ENCODE results near the gene PNMA1. TPM values are rescaled to one million over a fixed set of nuclear protein-coding genes. Genes with fewer than 3 reads are reported as not detected.

The PNMA1 gene
- total RNA-seq, 1 donor from 2014 or later, result 32.7 TPM

DNA sequence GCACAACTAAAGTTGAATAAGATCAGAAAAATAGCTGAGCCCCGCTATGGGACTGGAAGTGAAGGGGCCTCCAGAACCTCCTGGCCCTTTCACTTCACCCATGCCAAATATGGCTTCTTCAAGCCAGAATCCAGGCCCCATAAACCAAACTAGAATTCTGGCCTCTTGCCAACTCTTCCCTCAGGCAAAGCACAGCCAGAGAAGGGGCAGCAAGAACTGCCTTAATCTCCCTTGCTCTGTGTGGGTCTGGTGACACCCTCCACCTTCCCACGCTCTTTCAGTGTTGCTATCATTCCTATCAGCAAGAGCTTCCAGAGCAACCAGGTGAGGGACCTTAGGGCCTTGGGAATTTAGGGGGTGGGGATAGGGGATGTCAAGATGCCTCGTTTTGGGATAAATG, 3.1 kb upstream of the PNMA1 start:
- H3K27ac Mint-ChIP-seq (ENCODE audit: unreplicated experiment), result no peak overlapping the region
- TF ChIP-seq, protein P1, sequence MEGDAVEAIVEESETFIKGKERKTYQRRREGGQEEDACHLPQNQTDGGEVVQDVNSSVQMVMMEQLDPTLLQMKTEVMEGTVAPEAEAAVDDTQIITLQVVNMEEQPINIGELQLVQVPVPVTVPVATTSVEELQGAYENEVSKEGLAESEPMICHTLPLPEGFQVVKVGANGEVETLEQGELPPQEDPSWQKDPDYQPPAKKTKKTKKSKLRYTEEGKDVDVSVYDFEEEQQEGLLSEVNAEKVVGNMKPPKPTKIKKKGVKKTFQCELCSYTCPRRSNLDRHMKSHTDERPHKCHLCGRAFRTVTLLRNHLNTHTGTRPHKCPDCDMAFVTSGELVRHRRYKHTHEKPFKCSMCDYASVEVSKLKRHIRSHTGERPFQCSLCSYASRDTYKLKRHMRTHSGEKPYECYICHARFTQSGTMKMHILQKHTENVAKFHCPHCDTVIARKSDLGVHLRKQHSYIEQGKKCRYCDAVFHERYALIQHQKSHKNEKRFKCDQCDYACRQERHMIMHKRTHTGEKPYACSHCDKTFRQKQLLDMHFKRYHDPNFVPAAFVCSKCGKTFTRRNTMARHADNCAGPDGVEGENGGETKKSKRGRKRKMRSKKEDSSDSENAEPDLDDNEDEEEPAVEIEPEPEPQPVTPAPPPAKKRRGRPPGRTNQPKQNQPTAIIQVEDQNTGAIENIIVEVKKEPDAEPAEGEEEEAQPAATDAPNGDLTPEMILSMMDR (IDR thresholded peaks at IDR 0.05; ENCODE audit: unreplicated experiment), result no peak
- no peak for DNase-seq (ENCODE audit: low spot score)
- H3K4me1 Mint-ChIP-seq (ENCODE audit: unreplicated experiment), result peaks cover 29% of the 10 kb centered on the region
- H3K27me3 Mint-ChIP-seq (ENCODE audit: unreplicated experiment), result peaks cover 20% of the 10 kb centered on the region
- H3K36me3 Mint-ChIP-seq (ENCODE audit: low read depth, unreplicated experiment), result peaks cover 32% of the 10 kb centered on the region
- H3K4me3 Mint-ChIP-seq (ENCODE audit: unreplicated experiment), result no peak overlapping the region
- no peaks in the 10 kb centered on the region for H3K9me3 Mint-ChIP-seq (ENCODE audit: unreplicated experiment)

DNA sequence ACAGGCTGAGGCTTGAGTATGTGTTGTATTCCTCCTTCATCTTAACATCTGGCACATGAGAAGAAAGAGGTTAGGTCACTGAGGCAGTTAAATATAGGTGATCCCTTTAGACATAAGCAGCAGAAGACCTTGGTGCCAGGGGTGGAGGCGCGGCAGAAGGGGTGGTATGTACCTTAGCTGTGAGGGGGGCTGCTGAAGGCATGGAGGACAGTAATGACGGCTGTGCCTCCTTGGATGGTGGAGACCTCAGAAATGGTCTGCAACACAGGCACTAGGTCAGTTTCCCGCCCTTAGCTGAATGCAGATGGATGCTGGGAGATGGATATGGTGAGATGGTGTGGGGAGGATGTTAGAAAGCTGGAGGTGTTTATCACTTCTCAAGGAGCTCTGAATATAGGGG, 1.5 kb upstream of the PNMA1 start:
- DNase-seq (ENCODE audit: low spot score), result no peak
- H3K9me3 Mint-ChIP-seq (ENCODE audit: unreplicated experiment), result no peaks in the 10 kb centered on the region
- H3K4me3 Mint-ChIP-seq (ENCODE audit: unreplicated experiment), result no peak overlapping the region
- H3K27ac Mint-ChIP-seq (ENCODE audit: unreplicated experiment), result no peak overlapping the region
- H3K27me3 Mint-ChIP-seq (ENCODE audit: unreplicated experiment), result peaks cover 21% of the 10 kb centered on the region
- H3K36me3 Mint-ChIP-seq (ENCODE audit: low read depth, unreplicated experiment), result peaks cover 26% of the 10 kb centered on the region
- TF ChIP-seq, protein P1 (IDR thresholded peaks at IDR 0.05; ENCODE audit: unreplicated experiment), result no peak
- peaks cover 33% of the 10 kb centered on the region for H3K4me1 Mint-ChIP-seq (ENCODE audit: unreplicated experiment)

DNA sequence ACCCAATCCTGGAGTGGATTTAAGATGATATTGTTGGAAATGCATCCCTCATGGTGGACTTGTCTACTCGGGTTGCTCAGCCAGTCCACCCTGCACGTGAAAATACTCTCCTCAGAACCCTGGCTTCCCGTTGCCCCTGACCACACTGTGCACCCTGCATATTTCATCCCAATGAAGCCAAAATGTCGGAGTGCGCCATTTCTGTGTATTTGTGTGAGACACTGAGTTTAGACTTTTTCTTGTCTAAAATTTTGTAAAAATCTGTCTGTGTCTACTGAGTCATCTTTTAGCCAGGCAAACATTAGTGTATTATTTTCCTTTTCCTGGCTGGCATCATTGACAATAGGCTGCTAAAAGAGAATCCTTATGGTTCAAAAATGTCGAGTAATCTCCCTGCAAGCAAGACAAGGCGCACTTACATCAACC, 485 bp upstream of the PNMA1 start:
- Mint-ChIP-seq H3K9me3 (ENCODE audit: unreplicated experiment) (no peaks in the 10 kb centered on the region), H3K27ac (ENCODE audit: unreplicated experiment) (peak overlapping the region; percentile 67), H3K36me3 (ENCODE audit: low read depth, unreplicated experiment) (peaks cover 24% of the 10 kb centered on the region), H3K4me3 (ENCODE audit: unreplicated experiment) (peak overlapping the region; percentile 87), H3K27me3 (ENCODE audit: unreplicated experiment) (peaks cover 21% of the 10 kb centered on the region), H3K4me1 (ENCODE audit: unreplicated experiment) (peaks cover 31% of the 10 kb centered on the region)
- DNase-seq (ENCODE audit: low spot score), result no peak
- TF ChIP-seq, protein P1 (IDR thresholded peaks at IDR 0.05; ENCODE audit: unreplicated experiment), result no peak

DNA sequence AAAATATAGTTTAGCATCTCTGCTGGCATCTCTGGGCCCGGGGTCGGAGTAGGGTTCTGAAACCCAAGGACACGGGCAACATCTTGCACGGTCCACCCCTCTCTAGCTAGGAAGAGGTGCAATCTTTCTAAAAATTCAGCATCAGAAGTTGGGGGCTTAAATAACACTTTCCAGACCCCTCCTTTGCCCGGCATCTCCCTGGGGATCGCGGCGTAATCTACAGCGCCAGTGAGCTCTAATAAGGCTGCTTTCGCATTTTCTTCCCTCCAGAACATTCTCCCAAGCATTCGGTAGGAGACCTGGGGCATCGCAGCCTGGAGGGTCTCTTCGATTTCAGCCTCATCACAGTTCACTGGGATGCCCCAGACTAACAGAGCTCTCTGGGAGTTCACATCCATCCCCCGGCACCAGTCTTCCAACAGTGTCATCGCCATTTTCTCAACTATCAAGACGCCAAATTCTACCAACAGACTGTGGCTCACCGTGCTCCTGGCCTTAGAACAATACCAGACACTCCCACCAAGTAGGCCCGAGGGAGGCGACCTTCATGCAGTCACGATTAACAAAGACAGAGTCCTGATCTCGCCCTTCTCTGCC, 880 bp downstream of the PNMA1 start:
- H3K27ac Mint-ChIP-seq (ENCODE audit: unreplicated experiment), result peak overlapping the region; percentile 68
- no peak for DNase-seq (ENCODE audit: low spot score)
- peaks cover 20% of the 10 kb centered on the region for H3K27me3 Mint-ChIP-seq (ENCODE audit: unreplicated experiment)
- H3K4me3 Mint-ChIP-seq (ENCODE audit: unreplicated experiment), result peak overlapping the region; percentile 98
- H3K9me3 Mint-ChIP-seq (ENCODE audit: unreplicated experiment), result no peaks in the 10 kb centered on the region
- peaks cover 18% of the 10 kb centered on the region for H3K36me3 Mint-ChIP-seq (ENCODE audit: low read depth, unreplicated experiment)
- peaks cover 24% of the 10 kb centered on the region for H3K4me1 Mint-ChIP-seq (ENCODE audit: unreplicated experiment)
- TF ChIP-seq, protein P1 (IDR thresholded peaks at IDR 0.05; ENCODE audit: unreplicated experiment), result no peak

DNA sequence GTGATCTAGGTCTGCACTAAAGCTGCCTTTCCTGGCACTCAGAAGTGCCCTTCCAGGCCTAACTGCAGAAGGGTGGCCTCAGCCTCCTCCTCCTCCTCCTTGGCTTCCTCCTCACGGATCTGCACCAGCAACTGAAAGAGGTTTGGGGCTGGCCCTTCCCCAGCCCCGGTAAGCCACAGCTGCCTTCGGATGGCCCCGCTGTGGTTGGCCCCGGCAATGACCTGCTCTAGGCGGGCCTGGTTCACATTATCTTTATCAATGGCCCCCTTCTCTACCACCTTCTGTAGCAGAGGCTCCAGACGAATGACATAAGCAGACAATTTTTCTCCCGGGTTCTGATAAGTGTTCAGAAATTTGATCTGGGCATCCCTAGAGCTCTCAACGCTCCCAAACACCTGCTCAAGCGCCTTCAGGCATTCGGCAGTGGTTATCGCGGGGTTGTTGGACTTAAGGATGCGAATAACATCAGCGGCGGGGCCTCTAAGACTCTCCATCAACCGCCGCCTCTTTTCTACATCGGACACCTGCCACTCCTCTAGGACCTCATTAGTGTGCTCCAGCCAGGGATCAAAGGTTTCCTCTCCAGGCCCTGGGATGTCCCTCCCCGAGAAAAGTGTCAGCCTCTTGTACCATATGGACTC, 1.5 kb downstream of the PNMA1 start:
- H3K4me3 Mint-ChIP-seq (ENCODE audit: unreplicated experiment), result peak overlapping the region; percentile 98
- peak overlapping the region; percentile 1 for H3K27ac Mint-ChIP-seq (ENCODE audit: unreplicated experiment)
- peaks cover 18% of the 10 kb centered on the region for H3K27me3 Mint-ChIP-seq (ENCODE audit: unreplicated experiment)
- peaks cover 21% of the 10 kb centered on the region for H3K4me1 Mint-ChIP-seq (ENCODE audit: unreplicated experiment)
- H3K9me3 Mint-ChIP-seq (ENCODE audit: unreplicated experiment), result no peaks in the 10 kb centered on the region
- no peak for DNase-seq (ENCODE audit: low spot score)
- H3K36me3 Mint-ChIP-seq (ENCODE audit: low read depth, unreplicated experiment), result peaks cover 18% of the 10 kb centered on the region
- TF ChIP-seq, protein P1 (IDR thresholded peaks at IDR 0.05; ENCODE audit: unreplicated experiment), result no peak
